Esophagus (tissue), 2 donors: Measurements from ENCODE around the gene CYRIA. TPM values are rescaled to one million over a fixed set of nuclear protein-coding genes. Genes with fewer than 3 reads are reported as not detected.

ENCODE experiments used
- H3K27ac ChIP-seq, 2 donors: one replicate each; pipeline ENCODE4 v1.5.1; 2013; ENCODE audit warnings: low read depth in 2 of 2, mild to moderate bottlenecking in 2 of 2, inconsistent platforms in 1 of 2, low read length in 1 of 2, moderate library complexity in 1 of 2
- H3K27me3 ChIP-seq, 2 donors: one replicate each; pipeline ENCODE4 v1.6.1; 2013; ENCODE audit warnings: low read length in 2 of 2, control low read depth in 1 of 2, mild to moderate bottlenecking in 1 of 2; ENCODE audit not compliant: insufficient read depth in 2 of 2, control insufficient read depth in 1 of 2
- H3K36me3 ChIP-seq, 2 donors: one replicate each; pipeline ENCODE4 v1.6.1; 2013; ENCODE audit warnings: low read length in 1 of 2; ENCODE audit not compliant: control insufficient read depth in 2 of 2, insufficient read depth in 2 of 2
- H3K4me1 ChIP-seq, 2 donors: one replicate each; pipeline ENCODE4 v1.6.1; 2013; ENCODE audit warnings: low read length in 1 of 2; ENCODE audit not compliant: control insufficient read depth in 2 of 2, insufficient read depth in 2 of 2
- H3K4me3 ChIP-seq, 2 donors: one replicate each; pipeline ENCODE4 v1.5.1; 2013; ENCODE audit warnings: low read length in 2 of 2, mild to moderate bottlenecking in 2 of 2, low read depth in 1 of 2, moderate library complexity in 1 of 2
- H3K9me3 ChIP-seq, 2 donors: one replicate each; pipeline ENCODE4 v1.6.1; 2013; ENCODE audit warnings: mild to moderate bottlenecking in 2 of 2, low read depth in 1 of 2, low read length in 1 of 2, moderate library complexity in 1 of 2; ENCODE audit not compliant: control insufficient read depth in 2 of 2, insufficient read depth in 1 of 2
- WGBS, 2 donors: extraction: QIAGEN DNeasy Blood & Tissue Kit; methylation state at CpG; one replicate each; pipeline ENCODE4 v1.1.7; 2013; 5-methylcytosine and 5-hydroxymethylcytosine counted together
- polyA plus RNA-seq, 2 donors: library from polyadenylated mRNA; stranded (reverse); fragments of 200-250 nt; gene quantifications; one replicate each; pipeline ENCODE4 v1.2.3, GENCODE V29; 2013
- donor health status: healthy with polysubstance abuse.
- donor health status: Bipolar disorder and iron deficiency.

CYRIA gene
- polyA plus RNA-seq, 2 donors: 0.47 to 1.0 TPM

- Histone ChIP-seq H3K36me3 (no peaks in the 10 kb centered on the region), H3K27ac (no peak overlapping the region), H3K4me3 (no peak overlapping the region), H3K27me3 (no peaks in the 10 kb centered on the region), H3K4me1 (peaks cover 2 to 13% of the 10 kb centered on the region in 2 donors), H3K9me3 (no peaks in the 10 kb centered on the region)
- WGBS, 2 donors: 83 to 91% methylated on average over 4 of the region's 4 CpGs
Observed at GRCh38 chr2:16654833-16655444, 10.7 kb downstream of the CYRIA start.

GRCh38 chr2:16653799-16654198 lies 11.8 kb downstream of the CYRIA start:
- Histone ChIP-seq H3K9me3 (no peaks in the 10 kb centered on the region), H3K27me3 (no peaks in the 10 kb centered on the region), H3K4me3 (no peak overlapping the region), H3K4me1 (peaks cover 2 to 19% of the 10 kb centered on the region in 2 donors), H3K36me3 (no peaks in the 10 kb centered on the region), H3K27ac (no peak overlapping the region)
- WGBS, 2 donors: 87 to 88% methylated on average over 4 of the region's 4 CpGs

DNA sequence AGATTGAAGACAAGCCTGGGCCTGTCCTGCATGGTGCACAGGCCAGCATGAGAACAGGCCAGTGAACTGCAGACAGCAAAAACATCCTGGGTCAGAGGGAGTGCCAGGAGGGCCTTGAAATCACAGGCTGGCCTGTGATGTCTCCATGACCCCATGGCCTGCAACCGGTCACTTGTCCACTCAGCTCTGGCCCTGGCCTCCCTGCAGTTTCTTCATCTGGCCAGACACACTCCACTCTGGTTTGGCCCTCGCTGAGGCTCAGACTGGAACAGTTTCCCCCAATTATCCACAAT lies 12.6 kb downstream of the CYRIA start:
- 69 to 78% methylated on average over 2 of the region's 2 CpGs for WGBS, 2 donors
- Histone ChIP-seq H3K4me3 (no peak overlapping the region), H3K27me3 (no peaks in the 10 kb centered on the region), H3K4me1 (peaks cover 2 to 17% of the 10 kb centered on the region in 2 donors), H3K9me3 (no peaks in the 10 kb centered on the region), H3K36me3 (no peaks in the 10 kb centered on the region), H3K27ac (peak overlapping the region; percentile 39 to 52)

DNA sequence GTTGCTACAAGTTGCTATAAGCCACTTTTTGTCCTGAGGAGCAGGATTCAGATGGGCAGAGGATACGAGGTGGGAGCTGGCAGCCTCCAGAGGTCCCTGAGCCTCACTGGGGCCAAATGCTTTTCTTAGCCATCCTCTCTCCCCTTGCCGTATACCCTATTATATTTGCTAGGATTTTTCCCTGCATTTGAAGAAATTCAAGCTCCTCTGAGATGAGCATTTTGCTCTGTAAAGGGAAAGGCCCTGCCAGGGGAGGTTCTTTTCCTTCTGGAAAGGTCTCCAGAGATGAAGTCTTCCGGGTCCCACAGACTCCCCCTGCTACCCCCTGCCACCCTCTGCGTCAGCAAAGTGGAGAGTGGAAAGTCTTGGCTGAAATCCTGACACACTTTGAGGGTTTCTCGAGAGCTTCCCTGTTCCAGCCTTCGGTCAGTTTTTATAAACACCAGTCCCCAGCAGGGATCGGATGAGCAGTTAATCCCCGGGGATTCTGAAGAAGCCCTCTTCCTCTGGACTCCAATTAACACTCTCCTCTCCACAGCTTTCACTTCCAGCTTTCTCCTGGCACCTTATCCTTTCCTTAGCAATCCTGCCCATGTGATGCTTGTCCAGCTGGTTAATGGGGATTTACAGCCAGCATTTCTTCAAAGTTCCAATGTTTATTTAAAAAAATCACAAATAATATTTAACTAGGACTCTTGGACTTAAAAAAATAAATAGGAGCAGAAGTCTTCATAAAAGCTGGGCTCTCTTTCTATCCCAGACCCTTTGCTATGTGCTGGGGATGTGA lies 13.1 kb downstream of the CYRIA start:
- H3K36me3 ChIP-seq: no peaks in the 10 kb centered on the region
- no peaks in the 10 kb centered on the region for H3K27me3 ChIP-seq
- 50 to 53% methylated on average over 8 of the region's 8 CpGs for WGBS, 2 donors
- peak overlapping the region; percentile 16 to 75 for H3K27ac ChIP-seq
- no peak overlapping the region for H3K4me3 ChIP-seq
- H3K9me3 ChIP-seq: no peaks in the 10 kb centered on the region
- peaks cover 2 to 17% of the 10 kb centered on the region in 2 donors for H3K4me1 ChIP-seq

- no peaks in the 10 kb centered on the region for H3K9me3 ChIP-seq
- H3K27ac ChIP-seq: peak overlapping the region; percentile 69 to 70
- H3K36me3 ChIP-seq: no peaks in the 10 kb centered on the region
- 23 to 39% methylated on average over 12 of the region's 12 CpGs for WGBS, 2 donors
- peak overlapping the region; percentile 15 to 18 for H3K4me3 ChIP-seq
- no peaks in the 10 kb centered on the region for H3K27me3 ChIP-seq
- peaks cover 2 to 17% of the 10 kb centered on the region in 2 donors for H3K4me1 ChIP-seq
Observed at GRCh38 chr2:16650287-16651249, 15.1 kb downstream of the CYRIA start.

- Histone ChIP-seq H3K27ac (no peak overlapping the region), H3K36me3 (no peaks in the 10 kb centered on the region), H3K27me3 (no peaks in the 10 kb centered on the region), H3K4me3 (no peak overlapping the region), H3K9me3 (no peaks in the 10 kb centered on the region), H3K4me1 (peaks cover 2 to 17% of the 10 kb centered on the region in 2 donors)
- WGBS, 2 donors: 72 to 80% methylated on average over 9 of the region's 9 CpGs
Observed at GRCh38 chr2:16649353-16650286, 16.0 kb downstream of the CYRIA start.

- H3K27me3 ChIP-seq: no peaks in the 10 kb centered on the region
- WGBS, 2 donors: 88 to 89% methylated on average over 2 of the region's 2 CpGs
- H3K36me3 ChIP-seq: no peaks in the 10 kb centered on the region
- no peak overlapping the region for H3K27ac ChIP-seq
- H3K4me1 ChIP-seq: peaks cover 0 to 16% of the 10 kb centered on the region in 2 donors
- H3K9me3 ChIP-seq: no peaks in the 10 kb centered on the region
- H3K4me3 ChIP-seq: no peak overlapping the region
Observed at GRCh38 chr2:16647992-16648617, 17.5 kb downstream of the CYRIA start.

DNA sequence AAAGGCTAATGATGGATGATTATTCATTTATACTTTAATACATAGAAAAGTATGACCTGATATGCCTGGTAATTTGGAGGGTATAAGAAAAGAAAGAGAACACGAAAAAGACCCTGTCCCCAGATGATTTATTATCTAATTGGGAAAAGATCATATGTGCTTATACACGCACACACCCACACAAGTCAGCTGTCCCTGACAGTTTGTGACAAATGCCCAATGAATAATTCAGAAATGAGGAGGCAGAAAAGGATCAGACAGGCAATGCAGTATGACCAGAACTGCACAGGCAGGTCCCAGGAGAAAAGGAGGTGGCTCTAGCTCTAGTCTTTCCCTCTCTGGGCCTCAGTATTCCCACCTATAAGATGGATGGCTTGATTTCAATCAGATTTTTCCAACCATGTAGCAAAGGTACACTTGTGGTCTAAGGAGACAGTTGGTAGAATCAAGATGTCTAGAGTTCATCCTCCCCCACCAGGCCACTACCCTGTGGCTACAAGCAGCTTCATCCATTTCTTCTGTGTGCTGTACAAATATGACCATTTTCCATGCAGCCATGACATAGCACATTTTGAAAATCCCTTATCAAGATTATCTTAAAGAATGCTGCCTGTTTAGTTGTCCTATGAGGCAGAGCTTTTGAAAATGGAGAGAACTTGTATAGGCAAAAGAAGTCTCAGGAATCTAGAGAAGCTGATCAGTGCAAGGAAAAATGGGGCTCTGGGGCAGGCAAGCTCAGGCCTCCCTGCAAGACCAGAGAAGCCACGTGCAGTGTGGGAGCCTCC lies 19.7 kb downstream of the CYRIA start:
- Histone ChIP-seq H3K4me3 (no peak overlapping the region), H3K27me3 (no peaks in the 10 kb centered on the region), H3K27ac (no peak overlapping the region), H3K4me1 (peaks cover 2 to 13% of the 10 kb centered on the region in 2 donors), H3K9me3 (no peaks in the 10 kb centered on the region), H3K36me3 (no peaks in the 10 kb centered on the region)
- 75 to 77% methylated on average over 3 of the region's 3 CpGs for WGBS, 2 donors
